GM23338 (cell line): Measurements from ENCODE around the gene PRSS21. TPM values are rescaled to one million over a fixed set of nuclear protein-coding genes. Genes with fewer than 3 reads are reported as not detected.

Experiments used
- ATAC-seq: fragments of 200-7000 bp; cut with Tn5 transposase; 3 replicates; pipeline ENCODE4 v1.9.1; 2020
- DNase-seq: peaks from one replicate; pipeline ENCODE4 v3.0.0-alpha.2; 2015; ENCODE audit warnings: low spot score
- H2AFZ ChIP-seq: fragments of 200-600 bp; sonication (generic); 2 replicates; pipeline ENCODE4 v1.8.0; 2016; ENCODE audit warnings: antibody characterized with exemption, mild to moderate bottlenecking, moderate library complexity
- H3F3A ChIP-seq: fragments of 200-600 bp; sonication (generic); replicated peaks from 2 replicates; pipeline ENCODE4 v1.8.0; 2017; ENCODE audit warnings: antibody characterized with exemption, mixed run types, low read depth
- H3K27ac ChIP-seq: fragments of 200-600 bp; sonication (generic); 2 replicates; pipeline ENCODE4 v1.6.1; 2016; ENCODE audit warnings: low read depth
- H3K27me3 ChIP-seq: fragments of 200-600 bp; sonication (generic); 2 replicates; pipeline ENCODE4 v1.8.0; 2016; ENCODE audit warnings: mild to moderate bottlenecking, mixed run types, moderate library complexity; ENCODE audit not compliant: insufficient read depth
- H3K36me3 ChIP-seq: fragments of 200-600 bp; sonication (generic); 2 replicates; pipeline ENCODE4 v1.8.0; 2016; ENCODE audit warnings: mild to moderate bottlenecking; ENCODE audit not compliant: insufficient read depth
- H3K4me1 ChIP-seq: fragments of 200-600 bp; sonication (generic); 2 replicates; pipeline ENCODE4 v1.8.0; 2016; ENCODE audit warnings: mild to moderate bottlenecking, moderate library complexity; ENCODE audit not compliant: insufficient read depth
- H3K4me2 ChIP-seq: fragments of 200-600 bp; sonication (generic); 2 replicates; pipeline ENCODE4 v1.7.1; 2017; ENCODE audit warnings: mixed run types
- H3K4me3 ChIP-seq: fragments of 200-600 bp; sonication (generic); 2 replicates; pipeline ENCODE4 v1.6.1; 2016; ENCODE audit warnings: mixed run types
- H3K79me2 ChIP-seq: fragments of 200-600 bp; sonication (generic); replicated peaks from 2 replicates; pipeline ENCODE4 v1.8.0; 2017; ENCODE audit warnings: mild to moderate bottlenecking; ENCODE audit not compliant: insufficient read depth
- H3K9me2 ChIP-seq: fragments of 200-600 bp; sonication (generic); 2 replicates; pipeline ENCODE4 v1.8.0; 2017; ENCODE audit not compliant: insufficient read depth
- H4K20me1 ChIP-seq: fragments of 200-600 bp; sonication (generic); replicated peaks from 2 replicates; pipeline ENCODE4 v1.8.0; 2017; ENCODE audit warnings: mild to moderate bottlenecking; ENCODE audit not compliant: insufficient read depth
- H3K27ac Mint-ChIP-seq: 2 replicates; pipeline ENCODE4 v1.8.0; 2020; ENCODE audit warnings: inconsistent platforms, mild to moderate bottlenecking, moderate library complexity, mixed read lengths
- H3K27me3 Mint-ChIP-seq: 3 replicates; pipeline ENCODE4 v1.8.0; 2022; ENCODE audit warnings: low read depth, mild to moderate bottlenecking, moderate library complexity, mixed read lengths, inconsistent platforms; ENCODE audit not compliant: insufficient read depth, poor library complexity
- H3K36me3 Mint-ChIP-seq: 3 replicates; pipeline ENCODE4 v1.8.0; 2021; ENCODE audit warnings: low read depth, mild to moderate bottlenecking, inconsistent platforms, moderate library complexity, mixed read lengths
- H3K4me1 Mint-ChIP-seq: 3 replicates; pipeline ENCODE4 v1.8.0; 2020; ENCODE audit warnings: mild to moderate bottlenecking, inconsistent platforms, mixed read lengths
- H3K4me3 Mint-ChIP-seq: 3 replicates; pipeline ENCODE4 v1.8.0; 2021; ENCODE audit warnings: moderate library complexity, mild to moderate bottlenecking, inconsistent platforms, mixed read lengths
- H3K9me3 Mint-ChIP-seq: 3 replicates; pipeline ENCODE4 v1.8.0; 2020; ENCODE audit warnings: moderate library complexity, mild to moderate bottlenecking, inconsistent platforms, mixed read lengths
- CREB1 ChIP-seq: fragments of 250-450 bp; sonication (Bioruptor Pico); IDR thresholded peaks from 2 replicates; pipeline ENCODE4 v1.5.0; 2020; ENCODE audit warnings: low read depth, mild to moderate bottlenecking, moderate library complexity
- EZH2phosphoT487 ChIP-seq: fragments of 200-600 bp; sonication (generic); IDR thresholded peaks from one replicate; pipeline ENCODE4 v1.8.1; 2018; ENCODE audit warnings: antibody characterized with exemption; ENCODE audit not compliant: unreplicated experiment
- JUNB ChIP-seq: IDR thresholded peaks from one replicate; pipeline ENCODE4 v1.6.1; 2016; ENCODE audit warnings: antibody characterized with exemption; ENCODE audit not compliant: unreplicated experiment
- NANOG ChIP-seq: IDR thresholded peaks from 2 replicates; pipeline ENCODE4 v1.6.1; 2016; ENCODE audit warnings: antibody characterized with exemption, borderline replicate concordance
- STAT1 ChIP-seq: IDR thresholded peaks from one replicate; pipeline ENCODE4 v1.6.1; 2016; ENCODE audit warnings: antibody characterized with exemption; ENCODE audit not compliant: unreplicated experiment
- ZNF331 ChIP-seq: fragments of 250-450 bp; sonication (Bioruptor Pico); IDR thresholded peaks from 2 replicates; pipeline ENCODE4 v1.5.0; 2020; ENCODE audit warnings: low read depth, mild to moderate bottlenecking, moderate library complexity
- polyA plus RNA-seq: library from polyadenylated mRNA; unstranded; fragments of >200 nt; fragmentation: Nextera tagmentation; extraction: Ambion mirVana; gene quantifications from 2 replicates; pipeline ENCODE4 v1.2.1, GENCODE V29; 2016
- total RNA-seq: library from RNA; depleted of rRNA; stranded (reverse); fragments of >200 nt; shearing (Covaris generic); gene quantifications from 2 replicates; pipeline ENCODE4 v1.2.3, GENCODE V29; 2014
- TF ChIP-seq, protein P1 (sequence below): IDR thresholded peaks from 2 replicates; pipeline ENCODE4 v1.6.1; 2016; ENCODE audit warnings: antibody characterized with exemption
- TF ChIP-seq, protein P2 (sequence below): fragments of 250-450 bp; sonication (Bioruptor Pico); IDR thresholded peaks from 2 replicates; pipeline ENCODE4 v1.5.0; 2020; ENCODE audit warnings: mild to moderate bottlenecking, moderate library complexity

PRSS21 gene
- total and polyA plus RNA-seq, 2 experiments from 2014 or later: 2.4 to 3.1 TPM

DNA sequence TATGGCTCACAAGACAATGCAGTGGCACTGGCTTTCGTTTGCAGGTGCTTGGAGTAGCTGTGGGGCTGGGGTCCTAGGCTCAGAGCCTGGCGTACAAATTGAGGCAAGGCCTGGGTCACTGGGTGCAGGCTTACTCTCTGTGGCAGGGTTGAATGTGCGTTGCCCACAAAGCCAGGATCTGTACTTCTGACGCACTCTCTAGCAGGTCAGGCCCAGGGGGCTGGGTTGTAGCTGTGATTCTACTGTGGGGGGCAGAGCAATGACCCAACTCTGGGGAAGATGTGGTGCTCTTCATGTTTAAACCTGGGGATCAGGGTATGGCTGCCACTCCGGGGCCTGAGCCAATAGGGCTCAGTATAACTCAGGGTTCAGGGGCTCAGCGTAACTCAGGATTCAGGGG, 6.4 kb upstream of the PRSS21 start:
- Histone ChIP-seq H3K36me3 (no peaks in the 10 kb centered on the region), H3K79me2 (no peaks in the 10 kb centered on the region), H3F3A (no peaks in the 10 kb centered on the region), H3K27ac (no peak overlapping the region), H2AFZ (no peak overlapping the region), H3K9me2 (no peaks in the 10 kb centered on the region), H4K20me1 (no peaks in the 10 kb centered on the region), H3K27me3 (no peaks in the 10 kb centered on the region), H3K4me1 (no peaks in the 10 kb centered on the region; the same call in 1 of the 2 replicates), H3K4me3 (no peak overlapping the region), H3K4me2 (no peak overlapping the region)
- Mint-ChIP-seq H3K36me3 (no peaks in the 10 kb centered on the region), H3K27me3 (peaks cover 14% of the 10 kb centered on the region), H3K4me3 (no peak overlapping the region), H3K9me3 (no peaks in the 10 kb centered on the region), H3K4me1 (no peaks in the 10 kb centered on the region; the same call in 2 of the 3 replicates), H3K27ac (no peak overlapping the region; the same call in 1 of the 2 replicates)
- no peak for ATAC-seq
- no peak for DNase-seq
- no peak for TF ChIP-seq NANOG
- no peak for TF ChIP-seq CREB1 (CRISPR knock-in tag)
- no peak for TF ChIP-seq ZNF331 (CRISPR knock-in tag)
- TF ChIP-seq, protein P1, sequence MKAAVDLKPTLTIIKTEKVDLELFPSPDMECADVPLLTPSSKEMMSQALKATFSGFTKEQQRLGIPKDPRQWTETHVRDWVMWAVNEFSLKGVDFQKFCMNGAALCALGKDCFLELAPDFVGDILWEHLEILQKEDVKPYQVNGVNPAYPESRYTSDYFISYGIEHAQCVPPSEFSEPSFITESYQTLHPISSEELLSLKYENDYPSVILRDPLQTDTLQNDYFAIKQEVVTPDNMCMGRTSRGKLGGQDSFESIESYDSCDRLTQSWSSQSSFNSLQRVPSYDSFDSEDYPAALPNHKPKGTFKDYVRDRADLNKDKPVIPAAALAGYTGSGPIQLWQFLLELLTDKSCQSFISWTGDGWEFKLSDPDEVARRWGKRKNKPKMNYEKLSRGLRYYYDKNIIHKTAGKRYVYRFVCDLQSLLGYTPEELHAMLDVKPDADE: no peak

DNA sequence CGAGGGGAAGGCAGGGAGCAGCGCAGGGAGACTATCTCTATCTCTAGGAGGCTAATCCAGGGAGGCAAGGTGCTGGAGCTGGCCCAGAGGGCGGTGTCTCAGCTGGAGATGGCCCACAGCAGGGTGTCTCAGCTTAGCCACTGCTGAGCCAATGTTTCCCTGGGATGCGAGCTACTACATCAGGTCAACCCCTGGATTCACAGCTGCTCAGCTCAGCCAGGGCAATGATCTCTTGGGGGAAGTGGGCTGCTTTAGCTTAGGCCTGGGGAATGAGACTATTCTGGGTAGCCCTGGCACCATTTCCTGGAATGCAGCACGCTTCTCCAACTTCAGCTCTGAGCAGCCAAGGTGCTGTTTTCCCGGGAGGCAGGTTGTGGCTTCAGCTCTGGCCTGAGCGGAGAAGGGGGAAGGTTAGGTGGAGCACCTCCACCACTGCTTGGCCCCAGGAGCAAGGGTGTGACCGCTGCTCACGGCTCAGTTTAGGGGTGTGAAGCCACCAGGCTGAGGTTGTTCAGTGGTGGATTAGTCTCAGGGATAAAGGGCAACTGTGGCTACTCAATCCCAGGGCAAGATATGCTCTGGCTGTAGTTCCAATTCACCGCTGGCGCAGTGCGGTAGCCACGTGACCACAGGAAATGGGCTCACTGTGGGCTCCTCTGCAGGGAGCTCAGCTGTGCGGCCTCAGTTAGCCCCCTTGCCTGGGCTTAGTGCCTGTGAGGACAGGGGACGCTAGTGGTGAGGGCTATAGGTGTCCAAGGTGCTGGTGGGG, 5.2 kb upstream of the PRSS21 start:
- DNase-seq (no peak), ATAC-seq (peak; percentile 50)
- no peak overlapping the region for H3K4me3 ChIP-seq
- no peaks in the 10 kb centered on the region for H3K36me3 ChIP-seq
- H4K20me1 ChIP-seq: no peaks in the 10 kb centered on the region
- H2AFZ ChIP-seq: peak overlapping the region; percentile 56; the same call in 1 of the 2 replicates
- H3K27ac ChIP-seq: no peak overlapping the region
- Mint-ChIP-seq H3K9me3 (no peaks in the 10 kb centered on the region), H3K27ac (no peak overlapping the region), H3K4me3 (no peak overlapping the region), H3K36me3 (no peaks in the 10 kb centered on the region), H3K27me3 (peaks cover 14% of the 10 kb centered on the region), H3K4me1 (no peaks in the 10 kb centered on the region; the same call in 2 of the 3 replicates)
- no peaks in the 10 kb centered on the region for H3K79me2 ChIP-seq
- TF ChIP-seq, protein P2, sequence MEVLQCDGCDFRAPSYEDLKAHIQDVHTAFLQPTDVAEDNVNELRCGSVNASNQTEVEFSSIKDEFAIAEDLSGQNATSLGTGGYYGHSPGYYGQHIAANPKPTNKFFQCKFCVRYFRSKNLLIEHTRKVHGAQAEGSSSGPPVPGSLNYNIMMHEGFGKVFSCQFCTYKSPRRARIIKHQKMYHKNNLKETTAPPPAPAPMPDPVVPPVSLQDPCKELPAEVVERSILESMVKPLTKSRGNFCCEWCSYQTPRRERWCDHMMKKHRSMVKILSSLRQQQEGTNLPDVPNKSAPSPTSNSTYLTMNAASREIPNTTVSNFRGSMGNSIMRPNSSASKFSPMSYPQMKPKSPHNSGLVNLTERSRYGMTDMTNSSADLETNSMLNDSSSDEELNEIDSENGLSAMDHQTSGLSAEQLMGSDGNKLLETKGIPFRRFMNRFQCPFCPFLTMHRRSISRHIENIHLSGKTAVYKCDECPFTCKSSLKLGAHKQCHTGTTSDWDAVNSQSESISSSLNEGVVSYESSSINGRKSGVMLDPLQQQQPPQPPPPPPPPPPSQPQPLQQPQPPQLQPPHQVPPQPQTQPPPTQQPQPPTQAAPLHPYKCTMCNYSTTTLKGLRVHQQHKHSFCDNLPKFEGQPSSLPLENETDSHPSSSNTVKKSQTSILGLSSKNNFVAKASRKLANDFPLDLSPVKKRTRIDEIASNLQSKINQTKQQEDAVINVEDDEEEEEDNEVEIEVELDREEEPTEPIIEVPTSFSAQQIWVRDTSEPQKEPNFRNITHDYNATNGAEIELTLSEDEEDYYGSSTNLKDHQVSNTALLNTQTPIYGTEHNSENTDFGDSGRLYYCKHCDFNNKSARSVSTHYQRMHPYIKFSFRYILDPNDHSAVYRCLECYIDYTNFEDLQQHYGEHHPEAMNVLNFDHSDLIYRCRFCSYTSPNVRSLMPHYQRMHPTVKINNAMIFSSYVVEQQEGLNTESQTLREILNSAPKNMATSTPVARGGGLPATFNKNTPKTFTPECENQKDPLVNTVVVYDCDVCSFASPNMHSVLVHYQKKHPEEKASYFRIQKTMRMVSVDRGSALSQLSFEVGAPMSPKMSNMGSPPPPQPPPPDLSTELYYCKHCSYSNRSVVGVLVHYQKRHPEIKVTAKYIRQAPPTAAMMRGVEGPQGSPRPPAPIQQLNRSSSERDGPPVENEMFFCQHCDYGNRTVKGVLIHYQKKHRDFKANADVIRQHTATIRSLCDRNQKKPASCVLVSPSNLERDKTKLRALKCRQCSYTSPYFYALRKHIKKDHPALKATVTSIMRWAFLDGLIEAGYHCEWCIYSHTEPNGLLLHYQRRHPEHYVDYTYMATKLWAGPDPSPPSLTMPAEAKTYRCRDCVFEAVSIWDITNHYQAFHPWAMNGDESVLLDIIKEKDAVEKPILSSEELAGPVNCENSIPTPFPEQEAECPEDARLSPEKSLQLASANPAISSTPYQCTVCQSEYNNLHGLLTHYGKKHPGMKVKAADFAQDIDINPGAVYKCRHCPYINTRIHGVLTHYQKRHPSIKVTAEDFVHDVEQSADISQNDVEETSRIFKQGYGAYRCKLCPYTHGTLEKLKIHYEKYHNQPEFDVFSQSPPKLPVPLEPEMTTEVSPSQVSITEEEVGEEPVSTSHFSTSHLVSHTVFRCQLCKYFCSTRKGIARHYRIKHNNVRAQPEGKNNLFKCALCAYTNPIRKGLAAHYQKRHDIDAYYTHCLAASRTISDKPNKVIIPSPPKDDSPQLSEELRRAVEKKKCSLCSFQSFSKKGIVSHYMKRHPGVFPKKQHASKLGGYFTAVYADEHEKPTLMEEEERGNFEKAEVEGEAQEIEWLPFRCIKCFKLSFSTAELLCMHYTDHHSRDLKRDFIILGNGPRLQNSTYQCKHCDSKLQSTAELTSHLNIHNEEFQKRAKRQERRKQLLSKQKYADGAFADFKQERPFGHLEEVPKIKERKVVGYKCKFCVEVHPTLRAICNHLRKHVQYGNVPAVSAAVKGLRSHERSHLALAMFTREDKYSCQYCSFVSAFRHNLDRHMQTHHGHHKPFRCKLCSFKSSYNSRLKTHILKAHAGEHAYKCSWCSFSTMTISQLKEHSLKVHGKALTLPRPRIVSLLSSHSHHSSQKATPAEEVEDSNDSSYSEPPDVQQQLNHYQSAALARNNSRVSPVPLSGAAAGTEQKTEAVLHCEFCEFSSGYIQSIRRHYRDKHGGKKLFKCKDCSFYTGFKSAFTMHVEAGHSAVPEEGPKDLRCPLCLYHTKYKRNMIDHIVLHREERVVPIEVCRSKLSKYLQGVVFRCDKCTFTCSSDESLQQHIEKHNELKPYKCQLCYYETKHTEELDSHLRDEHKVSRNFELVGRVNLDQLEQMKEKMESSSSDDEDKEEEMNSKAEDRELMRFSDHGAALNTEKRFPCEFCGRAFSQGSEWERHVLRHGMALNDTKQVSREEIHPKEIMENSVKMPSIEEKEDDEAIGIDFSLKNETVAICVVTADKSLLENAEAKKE (CRISPR knock-in tag): no peak
- TF ChIP-seq EZH2phosphoT487: no peak
- TF ChIP-seq JUNB: no peak
- TF ChIP-seq STAT1: no peak
- TF ChIP-seq CREB1 (CRISPR knock-in tag): no peak
- no peaks in the 10 kb centered on the region; the same call in 1 of the 2 replicates for H3K4me1 ChIP-seq
- no peaks in the 10 kb centered on the region for H3K9me2 ChIP-seq
- H3K4me2 ChIP-seq: no peak overlapping the region
- H3F3A ChIP-seq: no peaks in the 10 kb centered on the region
- no peaks in the 10 kb centered on the region for H3K27me3 ChIP-seq
